ENCODE data around the gene IGSF8.

GRCh38 chr1:160143695-160144094, 45.3 kb upstream of the IGSF8 start:
- TF ChIP-seq EP300 (IDR thresholded peaks at IDR 0.05; ENCODE audit: borderline replicate concordance in 1 of 2, low read depth in 1 of 2, low read length in 1 of 2) (no peak), GATA2 (CRISPR knock-in tag; IDR thresholded peaks at IDR 0.05) (no peak), CTCF (IDR thresholded peaks at IDR 0.05) (no peak), POLR2AphosphoS5 (IDR thresholded peaks at IDR 0.05; ENCODE audit: low read depth, low read length) (no peak), USF2 (IDR thresholded peaks at IDR 0.05; ENCODE audit: borderline replicate concordance, low read depth, low read length) (no peak), PBX3 (IDR thresholded peaks at IDR 0.05) (no peak)

All from SK-N-SH (cell line).